Measurements from ENCODE around the gene RHEX.

The RHEX gene

DNA sequence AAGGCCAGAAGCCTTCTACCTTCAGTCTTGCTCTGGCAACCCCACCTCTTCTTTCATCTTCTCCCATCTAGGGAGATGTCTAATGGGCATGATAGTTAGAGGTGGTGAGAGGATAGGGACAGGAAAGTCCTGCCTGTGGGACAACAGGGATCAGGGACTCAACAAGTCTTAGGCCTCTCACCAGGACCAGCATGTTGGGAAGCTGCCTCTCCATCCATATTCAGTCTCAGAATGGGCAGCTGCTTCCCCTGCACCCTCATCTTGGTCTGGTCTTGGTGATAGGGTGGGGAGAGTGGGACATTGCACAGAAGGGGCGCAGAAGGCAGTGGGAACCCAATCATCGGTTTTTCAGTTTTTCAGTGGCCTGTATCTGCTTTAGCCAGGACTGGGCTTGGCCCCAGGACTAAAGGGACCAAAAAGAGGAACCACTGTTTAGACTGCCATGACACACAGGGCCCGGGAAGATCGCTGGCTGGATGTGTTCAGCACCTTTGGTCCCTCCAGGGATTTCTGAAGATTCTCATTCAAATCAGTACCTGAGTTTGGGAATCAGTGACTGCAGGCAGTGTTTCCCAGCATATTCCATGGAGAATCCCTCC, 12.7 kb downstream of the RHEX start:
- Histone ChIP-seq H3K27me3 (ENCODE audit: control insufficient read depth in 1 of 2, insufficient read depth in 2 of 2, low read length in 2 of 2) (no peaks in the 10 kb centered on the region), H3K9ac (ENCODE audit: low read length) (no peak overlapping the region), H3K9me3 (ENCODE audit: low read length) (no peaks in the 10 kb centered on the region), H3K36me3 (ENCODE audit: insufficient read depth, low read length) (no peaks in the 10 kb centered on the region), H3K27ac (ENCODE audit: low read depth, low read length) (no peak overlapping the region), H3K4me3 (ENCODE audit: low read depth in 1 of 2, low read length in 2 of 2) (no peak overlapping the region), H3K4me1 (ENCODE audit: insufficient read depth, low read length) (no peaks in the 10 kb centered on the region)

DNA sequence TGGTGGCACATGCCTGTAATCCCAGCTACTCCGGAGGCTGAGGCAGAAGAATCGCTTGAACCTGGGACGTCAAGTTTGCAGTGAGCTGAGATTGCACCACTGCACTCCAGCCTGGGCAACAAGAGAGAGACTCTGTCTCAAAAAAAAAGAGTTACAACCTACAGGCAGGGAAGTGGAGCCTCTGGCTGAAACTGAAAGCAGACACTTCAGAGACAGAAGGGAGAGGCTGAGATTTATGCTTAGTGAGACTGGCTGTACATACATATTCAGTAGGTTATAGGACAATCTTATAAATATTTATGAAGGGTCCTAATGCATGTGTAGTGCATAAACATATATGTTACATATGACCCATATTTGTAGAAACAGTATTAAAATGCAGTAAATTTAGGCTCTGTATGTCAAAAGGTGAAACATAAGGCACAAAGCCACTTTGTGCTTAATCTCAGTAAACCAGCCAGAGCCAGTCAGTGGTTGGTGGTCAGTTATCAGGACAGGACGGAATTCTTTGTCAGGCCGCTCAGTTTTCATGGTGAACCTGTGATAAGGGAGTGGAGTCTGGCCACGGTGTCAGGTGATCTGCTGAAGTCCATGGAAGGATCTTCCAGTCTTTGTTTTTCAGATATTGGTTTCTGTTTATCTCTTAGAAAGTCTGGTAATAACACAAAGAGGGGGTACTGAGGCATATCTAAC, 13.7 kb downstream of the RHEX start:
- H3K9me3 ChIP-seq (ENCODE audit: low read length) = no peaks in the 10 kb centered on the region
- no peaks in the 10 kb centered on the region for H3K36me3 ChIP-seq (ENCODE audit: insufficient read depth, low read length)
- H3K4me3 ChIP-seq (ENCODE audit: low read depth in 1 of 2, low read length in 2 of 2) = no peak overlapping the region
- no peak overlapping the region for H3K27ac ChIP-seq (ENCODE audit: low read depth, low read length)
- no peak overlapping the region for H3K9ac ChIP-seq (ENCODE audit: low read length)
- H3K27me3 ChIP-seq (ENCODE audit: control insufficient read depth in 1 of 2, insufficient read depth in 2 of 2, low read length in 2 of 2) = no peaks in the 10 kb centered on the region
- H3K4me1 ChIP-seq (ENCODE audit: insufficient read depth, low read length) = no peaks in the 10 kb centered on the region

DNA sequence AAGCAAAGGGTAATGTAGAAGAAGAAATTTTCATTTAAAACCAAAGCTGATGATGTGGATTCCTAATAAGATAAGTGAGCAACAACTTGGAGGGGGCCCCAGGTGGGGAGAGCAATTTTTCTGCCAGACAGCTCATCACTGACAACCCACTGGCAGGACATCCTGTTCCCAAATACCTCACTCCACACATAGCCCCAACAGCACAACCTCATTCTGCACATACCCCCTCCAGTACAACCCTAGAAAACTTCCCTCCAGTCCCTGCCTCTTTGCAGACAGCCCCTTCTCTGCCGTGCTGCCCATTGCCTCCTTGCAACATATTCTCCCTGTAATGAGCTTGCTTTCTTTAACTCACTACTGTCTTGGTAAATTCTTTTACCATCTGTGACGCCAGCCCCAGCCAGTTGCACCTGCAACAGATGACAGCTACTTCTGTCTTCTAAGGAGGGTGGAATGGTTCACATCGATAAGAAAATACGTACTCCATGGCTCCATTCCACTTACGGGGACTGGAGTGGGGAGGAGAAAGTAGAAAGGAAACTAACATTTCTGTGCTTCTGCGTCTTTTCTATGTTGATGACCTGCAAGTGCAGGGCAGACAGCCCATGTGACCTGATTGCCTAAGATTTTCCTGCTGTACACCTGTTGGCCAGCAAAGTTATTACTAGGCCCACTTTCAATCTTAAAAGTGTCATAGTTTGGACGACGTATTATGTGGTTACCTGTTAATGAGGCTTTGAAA, 14.7 kb downstream of the RHEX start:
- no peaks in the 10 kb centered on the region for H3K9me3 ChIP-seq (ENCODE audit: low read length)
- H3K4me1 ChIP-seq (ENCODE audit: insufficient read depth, low read length) = no peaks in the 10 kb centered on the region
- no peak overlapping the region for H3K27ac ChIP-seq (ENCODE audit: low read depth, low read length)

DNA sequence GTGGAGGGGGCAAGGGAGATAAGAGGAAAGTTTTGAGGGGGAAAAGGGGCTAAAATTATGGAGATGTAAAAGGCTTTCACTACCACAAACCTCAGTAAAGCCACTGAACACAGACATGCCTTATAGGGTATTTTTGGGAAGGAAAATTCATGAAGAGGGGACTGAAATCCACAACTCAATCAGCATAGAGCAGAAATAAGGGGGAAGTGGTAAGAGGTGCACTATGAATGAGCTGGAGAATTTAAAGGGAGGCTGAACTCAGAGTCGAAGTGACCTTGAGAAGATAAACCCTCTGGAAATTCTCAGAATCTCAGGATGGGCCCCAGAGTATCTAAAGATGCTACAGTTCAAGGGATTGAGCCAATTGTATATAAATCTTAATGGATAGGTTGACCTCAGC, 15.3 kb downstream of the RHEX start:
- no peaks in the 10 kb centered on the region for H3K4me1 ChIP-seq (ENCODE audit: insufficient read depth, low read length)
- no peaks in the 10 kb centered on the region for H3K27me3 ChIP-seq (ENCODE audit: control insufficient read depth in 1 of 2, insufficient read depth in 2 of 2, low read length in 2 of 2)
- no peak overlapping the region for H3K9ac ChIP-seq (ENCODE audit: low read length)
- no peak overlapping the region for H3K4me3 ChIP-seq (ENCODE audit: low read depth in 1 of 2, low read length in 2 of 2)
- H3K27ac ChIP-seq (ENCODE audit: low read depth, low read length) = no peak overlapping the region
- H3K36me3 ChIP-seq (ENCODE audit: insufficient read depth, low read length) = no peaks in the 10 kb centered on the region
- H3K9me3 ChIP-seq (ENCODE audit: low read length) = no peaks in the 10 kb centered on the region

More for the DNA sequence above, 14.7 kb downstream of the RHEX start:
- no peaks in the 10 kb centered on the region for H3K36me3 ChIP-seq (ENCODE audit: insufficient read depth, low read length)
- no peak overlapping the region for H3K9ac ChIP-seq (ENCODE audit: low read length)
- no peaks in the 10 kb centered on the region for H3K27me3 ChIP-seq (ENCODE audit: control insufficient read depth in 1 of 2, insufficient read depth in 2 of 2, low read length in 2 of 2)
- no peak overlapping the region for H3K4me3 ChIP-seq (ENCODE audit: low read depth in 1 of 2, low read length in 2 of 2)

DNA sequence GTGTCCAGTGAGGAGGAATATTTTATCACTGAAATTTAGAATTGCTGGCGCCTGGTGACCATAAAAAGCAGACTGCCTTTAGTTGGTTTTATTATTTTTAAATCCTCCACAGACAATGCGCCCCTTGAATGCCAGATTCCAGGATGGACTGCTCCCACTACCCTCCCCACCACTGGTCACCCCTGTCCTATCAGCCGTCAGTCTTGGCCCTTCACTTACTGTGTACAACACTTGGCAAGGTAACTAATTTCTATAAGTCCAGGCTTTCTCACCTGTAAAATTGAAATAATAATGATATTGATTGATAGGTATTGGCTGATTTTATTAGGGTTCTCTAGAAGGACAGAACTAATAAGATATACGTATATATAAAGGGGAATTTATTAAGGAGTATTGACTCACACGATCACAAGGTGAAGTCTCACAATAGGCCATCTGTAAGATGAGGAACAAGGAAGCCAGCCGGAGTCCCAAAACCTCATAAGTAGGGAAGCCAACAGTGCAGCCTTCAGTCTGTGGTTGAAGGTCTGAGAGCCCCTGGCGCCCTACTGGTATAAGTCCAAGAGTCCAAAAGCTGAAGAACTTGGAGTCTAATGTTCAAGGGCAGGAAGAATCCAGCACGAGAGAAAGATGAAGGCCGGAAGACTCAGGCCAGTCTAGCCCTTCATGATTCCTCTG, 17.8 kb downstream of the RHEX start:
- Histone ChIP-seq H3K4me3 (ENCODE audit: low read depth in 1 of 2, low read length in 2 of 2) (no peak overlapping the region), H3K9me3 (ENCODE audit: low read length) (no peaks in the 10 kb centered on the region), H3K36me3 (ENCODE audit: insufficient read depth, low read length) (no peaks in the 10 kb centered on the region), H3K27me3 (ENCODE audit: control insufficient read depth in 1 of 2, insufficient read depth in 2 of 2, low read length in 2 of 2) (no peaks in the 10 kb centered on the region), H3K4me1 (ENCODE audit: insufficient read depth, low read length) (no peaks in the 10 kb centered on the region), H3K9ac (ENCODE audit: low read length) (no peak overlapping the region), H3K27ac (ENCODE audit: low read depth, low read length) (no peak overlapping the region)

DNA sequence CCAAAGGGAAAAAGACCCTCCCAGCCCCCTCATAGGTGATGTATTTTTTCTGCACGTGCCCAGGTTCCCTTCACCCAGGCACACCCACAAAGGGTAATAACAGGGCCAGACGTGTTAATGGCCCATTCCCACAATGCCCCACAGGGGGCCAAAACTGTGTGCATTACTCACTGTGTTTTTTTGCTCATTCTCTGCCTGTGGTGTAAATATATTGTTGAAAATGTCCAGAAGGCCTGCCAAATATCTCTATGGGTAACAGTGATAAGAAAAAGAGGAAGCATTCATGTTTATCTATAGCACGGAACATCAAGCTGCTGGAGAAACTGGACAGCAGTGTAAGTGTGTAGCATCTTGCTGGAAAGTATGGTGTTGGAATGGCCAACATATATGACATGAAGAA, 21.9 kb downstream of the RHEX start:
- no peaks in the 10 kb centered on the region for H3K4me1 ChIP-seq (ENCODE audit: insufficient read depth, low read length)

DNA sequence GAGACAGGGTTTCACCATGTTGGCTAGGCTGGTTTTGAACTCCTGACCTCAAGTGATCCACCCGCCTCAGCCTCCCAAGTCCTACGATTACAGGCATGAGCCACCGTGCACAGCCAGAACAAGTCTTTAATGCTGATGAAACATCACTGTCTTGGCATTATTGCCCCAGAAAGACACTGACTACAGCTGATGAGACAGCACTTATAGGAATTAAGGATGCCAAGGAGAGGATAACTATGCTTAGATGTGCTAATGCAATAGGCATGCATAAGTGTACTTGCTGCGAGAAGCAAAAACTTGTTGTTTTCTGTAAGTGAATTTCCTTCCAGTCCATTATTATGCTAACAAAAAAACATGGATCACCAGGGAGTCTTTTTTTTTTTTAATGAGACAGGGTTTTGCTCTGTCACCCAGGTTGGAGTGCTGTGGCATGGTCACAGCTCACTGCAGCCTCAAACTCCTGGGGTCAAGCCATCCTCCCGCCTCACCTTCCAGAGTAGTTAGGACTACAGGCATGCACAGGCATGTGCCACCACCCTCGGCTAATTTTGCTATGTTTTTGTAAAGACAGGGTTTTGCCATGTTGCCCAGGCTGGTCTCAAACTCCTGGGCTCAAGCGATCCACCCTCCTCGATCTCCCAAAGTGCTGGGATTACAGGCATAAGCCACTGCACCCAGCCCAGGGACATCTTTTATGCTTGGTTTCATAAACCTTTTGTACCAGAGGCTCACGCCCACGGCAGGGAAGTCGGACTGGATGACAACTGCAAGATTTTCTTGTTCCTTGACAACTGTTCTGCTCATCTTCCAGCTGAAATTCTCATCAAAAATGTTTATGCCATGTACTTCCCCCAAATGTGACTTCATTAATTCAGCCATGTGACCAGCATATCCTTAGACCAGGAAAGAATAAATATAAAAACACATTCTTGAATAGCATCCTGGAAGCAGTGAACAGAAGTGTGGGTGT, 23.1 kb downstream of the RHEX start:
- Histone ChIP-seq H3K36me3 (ENCODE audit: insufficient read depth, low read length) (no peaks in the 10 kb centered on the region), H3K27me3 (ENCODE audit: control insufficient read depth in 1 of 2, insufficient read depth in 2 of 2, low read length in 2 of 2) (no peaks in the 10 kb centered on the region), H3K9me3 (ENCODE audit: low read length) (no peaks in the 10 kb centered on the region), H3K9ac (ENCODE audit: low read length) (no peak overlapping the region), H3K27ac (ENCODE audit: low read depth, low read length) (no peak overlapping the region), H3K4me3 (ENCODE audit: low read depth in 1 of 2, low read length in 2 of 2) (no peak overlapping the region), H3K4me1 (ENCODE audit: insufficient read depth, low read length) (no peaks in the 10 kb centered on the region)

More for the DNA sequence above, 21.9 kb downstream of the RHEX start:
- H3K9me3 ChIP-seq (ENCODE audit: low read length) = no peaks in the 10 kb centered on the region
- no peak overlapping the region for H3K9ac ChIP-seq (ENCODE audit: low read length)
- no peak overlapping the region for H3K27ac ChIP-seq (ENCODE audit: low read depth, low read length)
- H3K4me3 ChIP-seq (ENCODE audit: low read depth in 1 of 2, low read length in 2 of 2) = no peak overlapping the region
- H3K27me3 ChIP-seq (ENCODE audit: control insufficient read depth in 1 of 2, insufficient read depth in 2 of 2, low read length in 2 of 2) = no peaks in the 10 kb centered on the region
- H3K36me3 ChIP-seq (ENCODE audit: insufficient read depth, low read length) = no peaks in the 10 kb centered on the region

DNA sequence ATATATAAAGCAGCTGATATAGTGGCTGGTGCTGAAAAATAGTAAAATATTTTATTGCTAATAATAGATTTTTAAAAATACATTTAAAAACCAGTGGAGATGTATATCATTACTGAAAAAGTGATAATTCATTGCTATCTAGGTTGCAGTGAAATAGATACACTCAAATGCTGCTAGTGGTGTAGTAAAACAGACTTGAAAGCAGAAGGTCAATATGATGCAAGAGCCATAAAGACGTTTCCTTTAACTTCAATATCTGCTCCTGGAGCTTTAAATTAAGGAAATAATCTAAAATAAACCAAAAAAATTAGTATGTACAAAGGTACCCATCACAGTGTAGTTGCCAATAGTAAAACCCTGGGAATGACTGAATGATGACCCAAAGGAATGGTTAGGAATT, 26.2 kb downstream of the RHEX start:
- no peak overlapping the region for H3K27ac ChIP-seq (ENCODE audit: low read depth, low read length)
- H3K9ac ChIP-seq (ENCODE audit: low read length) = no peak overlapping the region
- H3K27me3 ChIP-seq (ENCODE audit: control insufficient read depth in 1 of 2, insufficient read depth in 2 of 2, low read length in 2 of 2) = no peaks in the 10 kb centered on the region
- H3K4me1 ChIP-seq (ENCODE audit: insufficient read depth, low read length) = no peaks in the 10 kb centered on the region
- H3K9me3 ChIP-seq (ENCODE audit: low read length) = no peaks in the 10 kb centered on the region
- H3K36me3 ChIP-seq (ENCODE audit: insufficient read depth, low read length) = no peaks in the 10 kb centered on the region
- H3K4me3 ChIP-seq (ENCODE audit: low read depth in 1 of 2, low read length in 2 of 2) = no peak overlapping the region

DNA sequence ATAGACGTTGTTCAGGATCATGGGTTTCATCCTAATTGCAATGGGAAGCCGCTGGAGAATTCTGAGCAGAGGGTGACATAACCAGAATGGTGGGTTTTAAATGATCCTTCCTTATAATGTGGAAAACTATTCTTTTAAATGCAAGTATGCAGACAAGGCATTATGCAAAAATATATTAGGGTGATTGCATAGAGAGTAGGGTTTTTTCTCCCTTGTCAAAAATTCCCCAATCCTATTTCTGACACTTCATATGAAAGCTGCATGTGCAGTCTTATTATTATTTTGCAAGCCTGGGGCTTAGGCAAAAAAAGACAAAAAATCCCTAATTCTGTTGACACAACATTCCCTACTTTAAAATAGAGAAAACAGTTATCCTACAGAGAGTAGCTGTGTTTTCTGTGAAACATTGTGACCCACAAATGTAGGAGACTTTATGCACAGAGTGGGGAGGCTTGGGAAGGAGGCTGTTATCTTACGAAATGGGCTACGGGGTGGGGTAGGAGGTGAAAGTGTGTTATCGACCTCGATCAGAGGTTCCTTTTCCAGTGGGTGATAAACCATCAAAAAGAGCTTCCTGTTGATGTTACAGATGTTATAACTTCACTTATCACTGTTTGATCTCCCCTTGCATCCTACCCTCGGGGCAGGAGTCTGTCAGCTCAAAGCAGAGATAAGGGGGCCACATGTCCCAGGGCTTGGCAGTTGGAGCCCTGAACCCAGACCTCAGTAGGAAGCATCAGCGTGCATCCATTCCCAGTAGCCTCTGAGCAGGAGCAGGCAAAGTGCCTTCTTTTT, 27.2 kb downstream of the RHEX start:
- no peaks in the 10 kb centered on the region for H3K4me1 ChIP-seq (ENCODE audit: insufficient read depth, low read length)
- H3K9me3 ChIP-seq (ENCODE audit: low read length) = no peaks in the 10 kb centered on the region
- no peaks in the 10 kb centered on the region for H3K36me3 ChIP-seq (ENCODE audit: insufficient read depth, low read length)
- H3K27ac ChIP-seq (ENCODE audit: low read depth, low read length) = no peak overlapping the region
- no peak overlapping the region for H3K4me3 ChIP-seq (ENCODE audit: low read depth in 1 of 2, low read length in 2 of 2)
- H3K27me3 ChIP-seq (ENCODE audit: control insufficient read depth in 1 of 2, insufficient read depth in 2 of 2, low read length in 2 of 2) = no peaks in the 10 kb centered on the region
- no peak overlapping the region for H3K9ac ChIP-seq (ENCODE audit: low read length)

DNA sequence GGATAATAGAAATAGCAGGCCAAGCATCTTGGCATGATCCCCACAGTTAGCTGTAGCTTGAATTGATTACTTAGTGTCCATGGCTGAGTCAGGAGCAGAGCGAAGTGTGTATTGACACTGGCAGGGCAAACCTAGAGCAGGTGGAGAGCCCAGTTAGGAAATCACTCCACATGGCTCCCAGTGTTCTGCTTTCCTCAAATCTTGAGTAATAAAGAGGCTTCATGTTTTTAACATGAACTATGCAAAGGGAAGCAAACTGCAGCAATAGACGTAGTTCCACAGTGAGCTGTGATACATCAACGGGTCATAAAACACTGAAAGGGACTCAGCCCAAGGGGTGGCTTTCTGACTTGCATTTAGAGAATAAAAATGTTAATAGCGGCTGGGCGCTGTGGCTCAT, 28.9 kb downstream of the RHEX start:
- no peak overlapping the region for H3K4me3 ChIP-seq (ENCODE audit: low read depth in 1 of 2, low read length in 2 of 2)
- no peaks in the 10 kb centered on the region for H3K27me3 ChIP-seq (ENCODE audit: control insufficient read depth in 1 of 2, insufficient read depth in 2 of 2, low read length in 2 of 2)
- H3K9ac ChIP-seq (ENCODE audit: low read length) = no peak overlapping the region
- no peaks in the 10 kb centered on the region for H3K9me3 ChIP-seq (ENCODE audit: low read length)
- H3K4me1 ChIP-seq (ENCODE audit: insufficient read depth, low read length) = no peaks in the 10 kb centered on the region
- H3K27ac ChIP-seq (ENCODE audit: low read depth, low read length) = no peak overlapping the region
- no peaks in the 10 kb centered on the region for H3K36me3 ChIP-seq (ENCODE audit: insufficient read depth, low read length)

Measured in muscle layer of colon (tissue), 2 donors.